Measurements from ENCODE around the gene EIF2S3.

DNA sequence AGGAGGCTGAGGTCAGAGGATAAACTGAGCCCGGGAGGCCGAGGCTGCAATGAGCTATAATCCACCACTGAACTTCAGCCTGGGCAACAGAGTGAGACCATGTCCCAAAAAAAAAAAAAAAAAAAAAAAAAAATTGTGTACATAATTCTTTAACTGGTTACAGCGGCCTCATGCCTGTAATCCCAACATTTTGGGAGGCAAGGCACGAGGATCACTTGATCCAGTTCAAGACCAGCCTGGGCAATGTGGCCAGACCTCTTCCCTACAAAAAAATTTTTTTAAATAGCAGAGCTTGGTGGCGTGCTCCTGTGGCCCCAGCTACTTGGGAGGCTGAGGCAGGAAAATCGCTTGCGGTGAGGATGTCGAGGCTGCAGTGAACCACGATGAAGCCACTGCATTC lies 37.1 kb upstream of the EIF2S3 start:
- TF ChIP-seq, protein P1, sequence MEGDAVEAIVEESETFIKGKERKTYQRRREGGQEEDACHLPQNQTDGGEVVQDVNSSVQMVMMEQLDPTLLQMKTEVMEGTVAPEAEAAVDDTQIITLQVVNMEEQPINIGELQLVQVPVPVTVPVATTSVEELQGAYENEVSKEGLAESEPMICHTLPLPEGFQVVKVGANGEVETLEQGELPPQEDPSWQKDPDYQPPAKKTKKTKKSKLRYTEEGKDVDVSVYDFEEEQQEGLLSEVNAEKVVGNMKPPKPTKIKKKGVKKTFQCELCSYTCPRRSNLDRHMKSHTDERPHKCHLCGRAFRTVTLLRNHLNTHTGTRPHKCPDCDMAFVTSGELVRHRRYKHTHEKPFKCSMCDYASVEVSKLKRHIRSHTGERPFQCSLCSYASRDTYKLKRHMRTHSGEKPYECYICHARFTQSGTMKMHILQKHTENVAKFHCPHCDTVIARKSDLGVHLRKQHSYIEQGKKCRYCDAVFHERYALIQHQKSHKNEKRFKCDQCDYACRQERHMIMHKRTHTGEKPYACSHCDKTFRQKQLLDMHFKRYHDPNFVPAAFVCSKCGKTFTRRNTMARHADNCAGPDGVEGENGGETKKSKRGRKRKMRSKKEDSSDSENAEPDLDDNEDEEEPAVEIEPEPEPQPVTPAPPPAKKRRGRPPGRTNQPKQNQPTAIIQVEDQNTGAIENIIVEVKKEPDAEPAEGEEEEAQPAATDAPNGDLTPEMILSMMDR (IDR thresholded peaks at IDR 0.05; ENCODE audit: poor library complexity, severe bottlenecking), result no peak
- TF ChIP-seq POLR2AphosphoS5 (IDR thresholded peaks at IDR 0.05) (no peak), REST (IDR thresholded peaks at IDR 0.05; ENCODE audit: borderline replicate concordance) (no peak), RAD21 (conservative IDR thresholded peaks at IDR 0.05) (no peak), EZH2 (IDR thresholded peaks at IDR 0.05; ENCODE audit: borderline replicate concordance, insufficient read depth, low read length, poor library complexity, severe bottlenecking) (no peak), TAF1 (IDR thresholded peaks at IDR 0.05; ENCODE audit: low read depth) (no peak), EP300 (conservative IDR thresholded peaks at IDR 0.05; ENCODE audit: poor library complexity, severe bottlenecking) (no peak), SMC3 (conservative IDR thresholded peaks at IDR 0.05; ENCODE audit: poor library complexity) (no peak), MXI1 (conservative IDR thresholded peaks at IDR 0.05; ENCODE audit: poor library complexity, severe bottlenecking) (no peak)
